Activated CD4-positive, CD25-positive, alpha-beta regulatory T cell treated with anti-CD3 and anti-CD28 coated beads, Interleukin-2, amount 50 U/mL, for 72 hours (primary cell): Measurements from ENCODE around the gene CFAP99.

Experiments used
- DNase-seq: peaks from one replicate; pipeline ENCODE4 v3.0.0; 2021

The CFAP99 gene

GRCh38 chr4:2393353-2394270 is 25.1 kb upstream of the CFAP99 start:
- DNase-seq: no peak

- DNase-seq: no peak
Measured at GRCh38 chr4:2394528-2394927, 24.2 kb upstream of the CFAP99 start.

DNA sequence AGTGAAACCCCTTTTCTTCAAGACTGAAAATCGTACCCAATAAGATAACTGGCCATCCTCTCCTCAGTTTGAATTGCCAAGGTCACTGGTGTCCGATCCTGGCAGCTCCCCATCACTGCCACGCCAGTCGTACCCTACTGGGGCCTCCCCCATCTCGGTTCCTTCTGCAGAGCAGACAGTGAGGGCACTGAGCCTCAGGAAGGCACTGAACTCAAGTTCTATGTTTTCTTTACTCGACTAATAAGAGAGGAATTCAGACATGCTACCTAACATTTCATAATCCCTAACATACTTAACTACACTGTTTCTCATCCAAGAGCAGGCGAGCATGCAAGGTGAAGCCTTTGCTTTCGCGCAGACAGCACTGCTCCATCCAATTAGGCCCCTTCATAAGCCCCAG is 23.7 kb upstream of the CFAP99 start:
- no peak for DNase-seq

GRCh38 chr4:2395584-2395983 is 23.2 kb upstream of the CFAP99 start:
- no peak for DNase-seq

- no peak for DNase-seq
Measured at GRCh38 chr4:2396781-2397368, 21.9 kb upstream of the CFAP99 start.

GRCh38 chr4:2397596-2398379 is 21.0 kb upstream of the CFAP99 start:
- no peak for DNase-seq

- no peak for DNase-seq
Measured at GRCh38 chr4:2399216-2399615, 19.5 kb upstream of the CFAP99 start.

DNA sequence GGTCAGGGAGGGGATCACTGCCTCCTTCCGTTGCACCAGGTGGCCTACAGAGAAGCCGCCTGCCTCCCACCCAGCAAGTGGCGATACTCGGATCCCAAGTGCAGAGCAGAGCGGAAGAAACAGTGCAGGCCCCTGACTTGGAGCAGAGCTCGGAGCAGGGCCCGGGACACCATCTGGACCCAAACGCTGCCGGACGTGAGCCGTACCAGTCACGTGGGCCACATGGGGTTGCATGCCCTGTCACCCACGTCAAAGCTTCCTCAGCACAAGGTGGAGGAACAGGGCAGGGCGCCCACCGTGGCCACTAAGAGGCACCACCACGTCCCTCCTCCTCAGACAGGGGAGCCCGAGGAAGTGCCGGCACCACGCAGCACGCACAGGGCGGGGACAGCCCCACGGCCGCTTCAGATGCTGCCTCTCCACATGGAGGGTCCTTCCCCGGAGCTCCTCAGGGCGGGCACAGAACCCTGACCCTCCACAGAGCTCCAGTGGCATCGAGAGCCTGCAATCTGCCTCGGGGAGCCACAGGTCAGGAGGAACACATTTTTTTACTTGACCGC is 19.0 kb upstream of the CFAP99 start:
- DNase-seq: no peak

DNA sequence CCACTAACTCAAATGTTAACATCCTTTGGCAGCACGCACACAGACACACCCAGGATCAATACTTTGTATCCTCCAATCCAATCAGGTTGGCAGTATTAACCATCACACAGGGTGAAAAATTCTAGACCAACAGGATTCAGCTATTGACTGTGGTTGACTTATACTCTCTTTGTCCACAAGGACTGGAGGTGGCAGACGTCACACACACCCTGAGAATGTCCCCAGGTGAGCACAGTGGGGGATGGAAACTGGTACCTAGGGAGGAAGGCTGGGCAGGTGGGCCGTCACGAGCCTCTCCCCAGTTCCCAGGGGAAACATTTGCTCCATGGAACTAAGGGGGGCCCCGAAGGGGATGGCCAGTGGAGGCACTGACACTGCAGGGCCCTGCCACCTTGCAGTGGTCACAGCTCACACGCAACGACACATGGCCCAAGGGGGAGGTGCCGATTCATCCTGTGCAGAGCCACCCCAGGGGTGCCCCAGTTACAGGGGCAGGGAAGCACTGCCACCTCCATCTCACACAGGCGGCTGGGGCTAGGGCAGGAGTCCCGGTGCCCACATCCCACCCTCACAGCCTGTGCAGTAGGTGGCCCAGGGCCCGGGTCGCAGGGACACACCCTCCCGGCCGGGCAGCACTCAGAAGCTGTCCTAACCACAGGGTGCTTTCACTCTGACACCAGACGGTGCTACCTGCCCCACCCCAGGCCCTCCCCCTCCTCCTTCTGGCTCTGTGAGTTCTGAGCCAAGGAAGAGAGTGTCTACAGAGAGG is 17.7 kb upstream of the CFAP99 start:
- DNase-seq: no peak

DNA sequence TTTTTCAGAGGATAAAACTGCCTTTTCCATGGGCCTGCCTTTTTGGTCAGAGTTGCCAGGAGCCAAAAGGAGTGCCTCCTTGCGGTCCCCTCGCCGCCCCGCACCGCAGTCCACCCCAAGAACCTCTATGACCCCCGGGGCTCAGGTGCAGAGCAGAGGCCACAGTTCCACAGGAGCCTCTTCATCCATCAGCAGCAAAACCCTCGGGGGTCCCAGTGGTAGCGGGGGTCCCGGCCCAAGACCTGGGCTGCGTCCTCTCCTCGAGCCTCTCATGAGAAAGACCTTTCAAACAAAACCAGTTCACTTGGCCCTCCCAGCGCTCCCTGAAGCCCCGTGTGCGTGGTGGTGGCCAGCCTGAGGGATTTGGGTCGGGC is 17.2 kb upstream of the CFAP99 start:
- DNase-seq: no peak

DNA sequence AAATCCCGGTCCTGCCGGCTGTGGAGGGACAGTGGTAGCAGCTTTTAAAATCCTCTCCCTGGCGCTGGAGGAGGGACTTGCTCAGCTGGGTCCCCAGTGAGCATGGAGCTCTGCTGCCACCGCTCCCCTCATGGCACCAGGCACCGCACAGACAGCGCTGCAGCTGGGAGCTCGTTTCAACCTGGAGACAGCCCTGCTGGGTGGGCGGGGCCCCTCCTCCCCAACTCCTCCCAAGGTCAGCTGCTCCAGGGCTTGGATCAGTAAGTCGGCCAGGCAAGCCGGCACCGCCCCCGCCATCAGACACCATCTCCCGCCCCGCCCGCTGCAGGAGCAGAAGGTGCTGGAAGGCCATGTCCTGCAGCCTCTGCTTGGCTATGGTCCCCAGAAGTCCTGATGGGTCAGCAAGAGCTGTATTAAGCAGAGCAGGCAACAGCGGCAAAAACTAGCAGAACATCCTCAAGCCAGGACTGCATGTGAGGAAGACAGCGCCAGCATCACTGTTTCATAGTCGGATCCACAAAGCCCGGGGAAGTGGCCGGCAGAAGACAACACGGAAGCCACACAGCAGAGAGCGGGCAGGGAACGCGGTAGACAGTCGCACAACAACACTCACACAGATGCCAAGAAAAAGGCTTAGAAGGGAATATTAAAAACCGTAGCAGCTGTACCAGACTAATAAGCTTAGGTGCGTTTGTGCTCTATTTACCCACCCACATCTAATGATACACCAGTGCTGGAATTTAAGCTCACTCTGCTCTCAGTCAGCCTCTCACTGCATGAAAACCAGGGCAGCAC is 16.5 kb upstream of the CFAP99 start:
- DNase-seq: no peak

- DNase-seq: no peak
Measured at GRCh38 chr4:2402941-2403340, 15.8 kb upstream of the CFAP99 start.

DNA sequence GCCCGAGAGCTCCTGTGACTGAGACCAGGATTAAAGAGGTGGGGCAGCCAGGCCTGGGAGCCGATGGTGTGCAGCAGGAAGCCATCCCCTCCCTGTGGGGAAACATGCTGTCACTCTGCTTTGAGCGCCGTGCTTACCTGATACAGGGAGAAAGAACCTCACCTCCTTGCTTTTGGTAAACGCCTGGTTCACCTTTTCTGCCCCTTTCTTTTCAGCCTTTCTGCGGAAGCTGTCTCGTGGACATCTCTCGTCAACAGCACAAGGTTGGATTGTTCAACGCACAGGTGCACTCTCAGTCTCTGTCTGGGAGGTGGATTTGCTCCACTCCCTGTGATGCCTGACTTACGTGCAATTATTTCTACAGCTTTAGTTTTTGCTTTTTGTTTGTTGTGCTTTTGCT is 12.3 kb upstream of the CFAP99 start:
- DNase-seq: no peak

- DNase-seq: no peak
Measured at GRCh38 chr4:2406920-2407319, 11.8 kb upstream of the CFAP99 start.

DNA sequence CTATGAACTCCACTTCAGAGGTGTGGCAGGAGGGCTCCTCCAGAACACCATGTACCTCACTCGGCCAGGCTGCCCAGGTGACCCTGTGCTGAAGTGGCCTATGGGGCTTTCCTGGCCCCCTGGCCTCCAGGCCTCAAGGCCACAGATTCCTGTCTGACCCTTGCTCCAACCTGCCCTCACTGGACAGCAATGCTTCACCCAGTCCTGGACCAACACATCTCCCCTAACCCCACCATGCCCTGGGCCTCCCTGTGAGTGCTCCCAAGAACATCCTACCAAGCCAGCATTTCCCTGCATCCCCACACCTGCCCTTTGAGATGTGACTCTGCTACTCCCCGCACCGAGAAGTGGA is 10.8 kb upstream of the CFAP99 start:
- no peak for DNase-seq

DNA sequence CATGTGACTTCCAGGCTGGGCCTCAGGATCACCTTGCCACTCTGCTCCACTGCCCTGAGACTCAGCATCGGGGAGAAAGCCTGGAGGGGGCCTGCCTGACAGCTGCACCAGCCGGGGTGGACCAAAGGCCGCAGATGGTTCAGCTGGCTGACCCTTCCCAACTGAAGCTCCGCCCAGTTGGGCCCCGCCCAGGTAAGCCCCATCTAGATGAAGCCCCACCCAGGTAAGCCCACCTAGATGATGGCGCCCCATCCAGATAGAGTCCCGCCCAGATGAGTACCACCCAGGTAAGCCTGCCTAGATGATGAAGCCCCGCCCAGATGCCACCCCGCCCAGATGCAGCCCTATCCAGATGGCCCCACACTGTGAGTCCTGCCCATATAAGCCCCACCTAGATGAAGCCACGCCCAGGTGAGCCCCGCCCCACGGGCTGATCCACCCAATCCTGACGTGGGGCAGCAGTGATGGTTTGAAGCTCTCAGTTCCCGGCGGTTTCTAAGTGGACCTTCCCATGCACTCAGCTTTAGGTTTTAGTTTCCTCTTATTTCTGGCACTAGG is 10.3 kb upstream of the CFAP99 start:
- no peak for DNase-seq

- DNase-seq: no peak
Measured at GRCh38 chr4:2408976-2409375, 9.8 kb upstream of the CFAP99 start.

DNA sequence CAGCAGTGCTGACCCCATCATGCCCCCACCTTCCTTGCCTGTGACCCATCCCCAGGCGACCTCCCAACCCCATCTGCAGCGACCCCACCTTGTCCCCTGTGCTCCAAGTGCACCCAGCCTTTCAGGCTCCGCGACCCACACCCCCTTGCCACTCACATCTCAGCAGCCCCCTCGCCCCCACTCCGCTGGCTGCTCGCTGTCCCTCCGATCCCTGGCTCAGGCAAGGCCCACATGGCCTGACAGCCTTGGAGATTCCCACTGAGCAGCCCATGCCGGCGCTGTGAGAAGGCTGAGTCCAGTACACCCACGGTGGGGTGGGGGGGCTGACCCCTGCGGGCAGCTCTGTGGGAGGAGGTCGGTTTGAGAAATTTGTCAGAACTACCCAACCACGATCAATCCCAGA is 9.4 kb upstream of the CFAP99 start:
- DNase-seq: no peak

DNA sequence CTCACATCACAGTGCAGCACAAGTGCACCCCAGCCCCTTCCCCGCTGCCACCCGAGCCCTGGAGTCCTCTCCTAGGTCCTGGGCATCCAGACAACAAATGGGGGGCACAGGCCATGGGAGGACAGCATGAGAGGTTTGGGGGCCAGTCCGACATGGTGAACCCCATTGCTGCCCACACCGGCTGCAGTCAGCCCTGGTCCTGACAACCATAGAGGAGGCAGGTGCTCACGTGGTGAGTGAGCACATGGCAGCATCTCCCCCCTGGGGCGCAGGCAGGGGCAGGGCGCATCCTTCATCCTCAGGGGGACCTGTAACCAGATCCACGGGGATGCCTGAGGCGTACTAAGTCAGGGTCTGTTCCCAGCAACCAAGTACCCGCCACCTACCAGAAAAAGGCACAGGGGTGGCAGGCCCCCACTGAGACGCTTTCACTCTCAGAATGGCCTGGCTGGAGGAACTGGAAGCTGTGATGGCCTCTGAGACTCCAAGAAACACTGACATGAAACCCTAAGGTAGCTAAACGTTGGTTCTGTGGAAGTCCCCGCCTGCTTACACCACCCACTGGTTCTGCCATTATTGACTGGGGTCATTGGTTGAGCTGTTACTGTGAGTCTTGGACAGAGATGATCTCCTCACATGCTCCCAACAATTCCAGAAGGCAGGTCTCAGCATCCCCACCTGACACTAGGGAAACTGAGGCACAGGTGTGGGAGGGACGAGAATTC is 6.8 kb upstream of the CFAP99 start:
- no peak for DNase-seq

- no peak for DNase-seq
Measured at GRCh38 chr4:2412534-2412884, 6.2 kb upstream of the CFAP99 start.
